ENCODE results near the gene SLC39A3. TPM values are rescaled to one million over a fixed set of nuclear protein-coding genes. Genes with fewer than 3 reads are reported as not detected.
"Not testable (repeated sequence)": the region's sequence is repeated elsewhere in the genome, so short reads cannot be mapped to it uniquely, and the experiment has no call there.

Gene SLC39A3
- total RNA-seq, 1 experiment from 2014 or later: 33.2 TPM

DNA sequence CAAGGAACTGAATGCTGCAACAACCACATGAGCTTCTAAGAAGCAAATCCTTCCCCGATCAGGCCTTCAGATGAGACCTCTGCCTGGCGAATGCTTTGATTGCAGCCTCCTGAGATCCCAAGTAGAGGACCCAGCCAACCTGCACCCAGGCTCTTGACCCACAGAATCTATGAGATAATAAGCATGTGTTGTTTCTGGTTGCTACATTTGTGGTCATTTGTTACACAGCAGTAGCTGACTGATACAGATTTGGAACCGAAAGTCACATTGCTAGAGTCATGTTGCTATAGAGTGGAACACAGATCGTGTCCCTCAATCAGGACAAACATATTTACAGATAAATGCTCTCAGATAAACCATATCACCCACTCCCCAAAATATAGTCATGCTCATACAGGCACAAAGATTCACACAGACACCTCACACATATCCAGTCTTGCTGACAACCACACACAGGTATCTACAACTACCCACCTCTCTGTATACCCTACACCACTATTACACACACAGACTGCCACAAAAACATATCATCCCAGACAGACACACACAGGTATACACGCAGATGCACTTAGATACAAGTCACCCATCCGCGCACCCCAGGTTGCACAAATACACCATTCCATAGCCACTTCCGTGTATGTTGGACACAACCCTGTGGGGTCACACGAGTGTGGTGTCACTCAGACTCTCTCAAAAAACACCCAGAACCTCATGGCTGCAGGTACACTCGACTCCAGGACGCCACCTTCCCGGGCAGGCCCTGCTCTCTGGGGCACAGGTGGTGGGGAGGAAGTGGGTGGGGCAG lies 24.1 kb downstream of the SLC39A3 start:
- Mint-ChIP-seq H3K4me3 (ENCODE audit: unreplicated experiment) (no peak overlapping the region), H3K4me1 (ENCODE audit: low read depth, unreplicated experiment) (no peaks in the 10 kb centered on the region), H3K27ac (ENCODE audit: unreplicated experiment) (no peak overlapping the region), H3K36me3 (ENCODE audit: insufficient read depth, unreplicated experiment) (no peaks in the 10 kb centered on the region), H3K27me3 (ENCODE audit: insufficient read depth, unreplicated experiment) (peaks cover 4% of the 10 kb centered on the region), H3K9me3 (ENCODE audit: unreplicated experiment) (no peaks in the 10 kb centered on the region)
- POLR2A ChIA-PET: no interaction called here
- DNase-seq: no peak
- CTCF ChIA-PET: no interaction called here
- Histone ChIP-seq H3K4me1 (no peaks in the 10 kb centered on the region), H3K9me3 (peaks cover 6% of the 10 kb centered on the region; the same call in 1 of the 2 replicates), H3K36me3 (ENCODE audit: control insufficient read depth, insufficient read depth, low read length) (no peaks in the 10 kb centered on the region), H3K4me3 (ENCODE audit: low read depth, low read length) (no peak overlapping the region), H3K27me3 (replicated peaks; ENCODE audit: control insufficient read depth, insufficient read depth, low read length) (no peaks in the 10 kb centered on the region)
- intact Hi-C loops (cut with micrococcal nuclease; ENCODE audit: unreplicated experiment): no loop called here
- BruUV-seq (replicated peaks): no TSS peak
- TF ChIP-seq CTCF (IDR thresholded peaks at IDR 0.05; ENCODE audit: insufficient read depth in 1 of 2, low read depth in 1 of 2, low read length in 1 of 2, severe bottlenecking in 1 of 2, unreplicated experiment in 1 of 2): no peak

DNA sequence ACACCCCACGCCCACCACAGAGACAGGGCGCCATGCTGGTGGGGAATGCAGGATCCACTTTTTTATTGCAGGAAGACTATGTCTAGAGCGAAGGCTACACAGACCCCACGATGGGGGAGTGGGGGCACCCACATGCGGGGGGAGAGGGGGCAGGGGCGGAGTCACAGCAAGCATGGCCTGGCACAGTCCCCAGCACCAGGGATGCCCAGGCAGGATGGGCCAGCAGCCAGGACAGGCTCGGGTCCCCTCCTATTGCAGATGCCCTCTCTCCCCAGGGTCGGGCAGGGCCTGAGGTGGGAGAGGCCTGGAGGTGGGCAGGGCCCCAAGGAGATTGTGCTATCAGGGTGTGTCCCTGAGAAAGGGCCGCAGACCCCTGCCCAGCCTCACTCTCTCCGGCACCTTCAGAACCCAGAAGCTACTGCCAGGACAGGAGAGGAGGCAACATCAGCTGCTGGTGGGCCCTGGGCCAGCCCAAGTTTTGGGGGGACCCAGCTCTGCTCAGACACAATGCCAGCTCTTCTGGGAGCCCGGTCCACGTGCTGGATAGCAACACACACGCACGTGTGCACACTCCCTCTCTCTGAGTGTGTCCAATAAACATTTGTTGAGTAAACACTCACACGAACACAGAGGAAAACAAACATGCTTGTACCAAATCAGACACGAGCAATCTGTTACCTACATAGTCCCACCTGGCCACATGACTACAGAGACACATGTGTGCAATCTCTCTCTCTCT lies 25.1 kb downstream of the SLC39A3 start:
- ChIA-PET POLR2A (no interaction called here), CTCF (no interaction called here)
- H3K27me3 Mint-ChIP-seq (ENCODE audit: insufficient read depth, unreplicated experiment): peaks cover 1% of the 10 kb centered on the region
- Histone ChIP-seq H3K9me3 (peaks cover 6% of the 10 kb centered on the region; the same call in 1 of the 2 replicates), H3K4me1 (no peaks in the 10 kb centered on the region), H3K4me3 (ENCODE audit: low read depth, low read length) (no peak overlapping the region), H3K36me3 (ENCODE audit: control insufficient read depth, insufficient read depth, low read length) (no peaks in the 10 kb centered on the region), H3K27me3 (replicated peaks; ENCODE audit: control insufficient read depth, insufficient read depth, low read length) (no peaks in the 10 kb centered on the region)
- intact Hi-C loops (cut with micrococcal nuclease; ENCODE audit: unreplicated experiment): no loop called here
- no peaks in the 10 kb centered on the region for H3K4me1 Mint-ChIP-seq (ENCODE audit: low read depth, unreplicated experiment)
- no peaks in the 10 kb centered on the region for H3K36me3 Mint-ChIP-seq (ENCODE audit: insufficient read depth, unreplicated experiment)
- H3K9me3 Mint-ChIP-seq (ENCODE audit: unreplicated experiment): no peaks in the 10 kb centered on the region
- H3K4me3 Mint-ChIP-seq (ENCODE audit: unreplicated experiment): no peak overlapping the region
- DNase-seq: no peak
- TF ChIP-seq CTCF (IDR thresholded peaks at IDR 0.05; ENCODE audit: insufficient read depth in 1 of 2, low read depth in 1 of 2, low read length in 1 of 2, severe bottlenecking in 1 of 2, unreplicated experiment in 1 of 2): no peak
- H3K27ac Mint-ChIP-seq (ENCODE audit: unreplicated experiment): no peak overlapping the region
- no TSS peak for BruUV-seq (replicated peaks)

GRCh38 chr19:2714102-2714501 lies 25.7 kb downstream of the SLC39A3 start:
- H3K9me3 ChIP-seq; H3K27ac Mint-ChIP-seq (ENCODE audit: unreplicated experiment); DNase-seq; POLR2A ChIA-PET; H3K36me3 ChIP-seq (ENCODE audit: control insufficient read depth, insufficient read depth, low read length); H3K36me3 Mint-ChIP-seq (ENCODE audit: insufficient read depth, unreplicated experiment); intact Hi-C loops (cut with micrococcal nuclease; ENCODE audit: unreplicated experiment); H3K4me3 ChIP-seq (ENCODE audit: low read depth, low read length); BruUV-seq (replicated peaks); H3K9me3 Mint-ChIP-seq (ENCODE audit: unreplicated experiment); H3K27me3 Mint-ChIP-seq (ENCODE audit: insufficient read depth, unreplicated experiment); H3K4me1 Mint-ChIP-seq (ENCODE audit: low read depth, unreplicated experiment); H3K4me3 Mint-ChIP-seq (ENCODE audit: unreplicated experiment); H3K4me1 ChIP-seq; CTCF ChIA-PET; H3K27me3 ChIP-seq (replicated peaks; ENCODE audit: control insufficient read depth, insufficient read depth, low read length): not testable (repeated sequence)

DNA sequence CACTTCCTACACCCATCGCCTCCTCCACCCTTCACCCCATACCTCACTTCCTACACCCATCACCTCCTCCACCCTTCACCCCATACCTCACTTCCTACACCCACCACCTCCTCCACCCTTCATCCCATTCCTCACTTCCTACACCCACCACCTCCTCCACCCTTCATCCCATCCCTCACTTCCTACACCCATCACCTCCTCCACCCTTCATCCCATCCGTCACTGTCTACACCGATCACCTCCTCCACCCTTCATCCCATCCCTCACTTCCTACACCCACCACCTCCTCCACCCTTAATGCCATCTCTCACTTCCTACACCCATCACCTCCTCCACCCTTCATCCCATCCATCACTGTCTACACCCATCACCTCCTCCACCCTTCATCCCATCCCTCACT lies 26.6 kb downstream of the SLC39A3 start:
- H3K36me3 Mint-ChIP-seq (ENCODE audit: insufficient read depth, unreplicated experiment); H3K27ac Mint-ChIP-seq (ENCODE audit: unreplicated experiment); H3K4me3 ChIP-seq (ENCODE audit: low read depth, low read length); H3K4me3 Mint-ChIP-seq (ENCODE audit: unreplicated experiment); intact Hi-C loops (cut with micrococcal nuclease; ENCODE audit: unreplicated experiment); H3K9me3 ChIP-seq; POLR2A ChIA-PET; H3K9me3 Mint-ChIP-seq (ENCODE audit: unreplicated experiment); H3K4me1 Mint-ChIP-seq (ENCODE audit: low read depth, unreplicated experiment); H3K27me3 Mint-ChIP-seq (ENCODE audit: insufficient read depth, unreplicated experiment); H3K36me3 ChIP-seq (ENCODE audit: control insufficient read depth, insufficient read depth, low read length); DNase-seq; H3K4me1 ChIP-seq; H3K27me3 ChIP-seq (replicated peaks; ENCODE audit: control insufficient read depth, insufficient read depth, low read length); BruUV-seq (replicated peaks); CTCF ChIA-PET: not testable (repeated sequence)

Data from Caco-2 (cell line).